Endothelial cell of umbilical vein (primary cell): ENCODE measurements around the gene RAC3. TPM values are rescaled to one million over a fixed set of nuclear protein-coding genes. Genes with fewer than 3 reads are reported as not detected.

Source experiments
- BruUV-seq: library from RNA; stranded (reverse); fragments of 400-500 nt; replicated peaks from 2 replicates; lab custom pipeline; 2021; lab: Mats Ljungman, UMichigan
- CTCF ChIA-PET: fragments of 300-600, 350-600 bp; sonication (Branson Sonifier 250); formaldehyde crosslinking; loops from one replicate; lab custom pipeline; 2021; ENCODE audit warnings: antibody characterized with exemption, inconsistent platforms; lab: Charles Lee
- POLR2A ChIA-PET: fragments of 300-600, 350-600 bp; sonication (Branson Sonifier 250); formaldehyde crosslinking; loops from one replicate; lab custom pipeline; 2021; ENCODE audit warnings: antibody characterized with exemption, inconsistent platforms; lab: Charles Lee
- DNase-seq: peaks from one replicate; pipeline ENCODE4 v3.0.0-alpha.2; 2011; ENCODE audit warnings: low read depth, low spot score
- FAIRE-seq: peaks from 2 replicates; lab custom pipeline; 2011; peaks lifted over from hg19 to GRCh38; lab: Jason Lieb, UNC
- H2AFZ ChIP-seq: 2 replicates; pipeline ENCODE4 v1.6.0; 2012; ENCODE audit warnings: low read depth, low read length, control low read depth, inconsistent platforms
- H3K27ac ChIP-seq: 2 replicates; pipeline ENCODE4 v1.5.1; 2011; ENCODE audit warnings: low read depth, mild to moderate bottlenecking, control low read depth, low read length, moderate library complexity; ENCODE audit not compliant: insufficient read depth
- H3K27me3 ChIP-seq, 2 experiments: 2 replicates each; pipeline versions ENCODE4 v1.6.0 to v1.6.1; 2011; ENCODE audit warnings: low read length in 2 of 2, mixed read lengths in 1 of 2; ENCODE audit not compliant: control insufficient read depth in 2 of 2, insufficient read depth in 2 of 2
- H3K36me3 ChIP-seq, 2 experiments: 2 replicates in 1 of 2; 3 replicates in 1 of 2; pipeline ENCODE4 v1.5.1; 2011; ENCODE audit warnings: low read length in 2 of 2, mild to moderate bottlenecking in 1 of 2, moderate library complexity in 1 of 2; ENCODE audit not compliant: control insufficient read depth in 2 of 2, insufficient read depth in 2 of 2; ENCODE audit errors: extremely low read depth in 1 of 2
- H3K4me1 ChIP-seq: 3 replicates; pipeline ENCODE4 v1.5.1; 2011; ENCODE audit warnings: mild to moderate bottlenecking, low read length; ENCODE audit not compliant: control insufficient read depth, insufficient read depth; ENCODE audit errors: extremely low read depth
- H3K4me2 ChIP-seq: 2 replicates; pipeline ENCODE4 v1.6.1; 2011; ENCODE audit warnings: low read length, control low read depth, mixed read lengths; ENCODE audit not compliant: insufficient read depth
- H3K4me3 ChIP-seq, 3 experiments: fragments of 200-600 bp in 1 of 3; sonication (generic), shearing (Covaris generic) in 1 of 3; replicated peaks in 1 of 3; 2 replicates each; pipeline ENCODE4 v1.5.1; 2011 to 2016; ENCODE audit warnings: control low read depth in 3 of 3, low read length in 3 of 3, mild to moderate bottlenecking in 2 of 3, inconsistent platforms in 1 of 3, low read depth in 1 of 3, moderate library complexity in 1 of 3; ENCODE audit not compliant: insufficient read depth in 1 of 3
- H3K79me2 ChIP-seq: 2 replicates; pipeline ENCODE4 v1.6.0; 2012; ENCODE audit warnings: low read length, inconsistent platforms; ENCODE audit not compliant: control insufficient read depth, insufficient read depth
- H3K9ac ChIP-seq: replicated peaks from 2 replicates; pipeline ENCODE3; 2011; ENCODE audit warnings: low read length, control low read depth; ENCODE audit not compliant: insufficient read depth; ENCODE audit errors: extremely low read depth
- H3K9me1 ChIP-seq: replicated peaks from 3 replicates; pipeline ENCODE4 v1.6.0; 2011; ENCODE audit warnings: mild to moderate bottlenecking, low read length; ENCODE audit not compliant: control insufficient read depth, insufficient read depth; ENCODE audit errors: extremely low read depth
- H3K9me3 ChIP-seq: replicated peaks from 2 replicates; pipeline ENCODE4 v1.5.1; 2012; ENCODE audit warnings: low read length, inconsistent platforms; ENCODE audit not compliant: control insufficient read depth, insufficient read depth
- H4K20me1 ChIP-seq: replicated peaks from 2 replicates; pipeline ENCODE3; 2011; ENCODE audit warnings: mild to moderate bottlenecking, low read length; ENCODE audit not compliant: control insufficient read depth, insufficient read depth; ENCODE audit errors: extremely low read depth
- GATA2 ChIP-seq: IDR thresholded peaks from 2 replicates; pipeline ENCODE4 v1.7.0; 2011; ENCODE audit warnings: low read depth, mild to moderate bottlenecking, moderate library complexity, mixed read lengths, low read length; ENCODE audit not compliant: insufficient read length, insufficient read depth
- JUN ChIP-seq: IDR thresholded peaks from 2 replicates; pipeline ENCODE4 v1.6.1; 2011; ENCODE audit warnings: borderline replicate concordance, low read depth; ENCODE audit not compliant: insufficient read length, insufficient read depth
- MAX ChIP-seq: IDR thresholded peaks from 2 replicates; pipeline ENCODE4 v1.6.1; 2011; ENCODE audit not compliant: insufficient read depth, insufficient read length
- MYC ChIP-seq: IDR thresholded peaks from one replicate; pipeline ENCODE4 v1.6.1; 2011; ENCODE audit warnings: mild to moderate bottlenecking, low read depth, low read length
- POLR2A ChIP-seq: IDR thresholded peaks from 2 replicates; pipeline ENCODE4 v1.6.1; 2012; ENCODE audit warnings: low read depth, mild to moderate bottlenecking, control low read depth, low read length
- POLR2AphosphoS5 ChIP-seq: IDR thresholded peaks from 2 replicates; pipeline ENCODE4 v1.6.1; 2012; ENCODE audit warnings: low read depth, mild to moderate bottlenecking, control low read depth, low read length, moderate library complexity; ENCODE audit not compliant: insufficient read depth
- dilution Hi-C: fragments of 300-500 bp; cut with MboI; formaldehyde crosslinking; loops from one replicate; pipeline ENCODE4 v1.15.0; 2019; ENCODE audit warnings: low sequenced_read_pairs; ENCODE audit not compliant: extremely low pct_ligation_motif_present
- intact Hi-C: fragments of 100-400 bp; cut with micrococcal nuclease; formaldehyde crosslinking; loops from one replicate; pipeline ENCODE4 v1.10.0; 2022
- polyA plus RNA-seq, 4 experiments: library from polyadenylated mRNA; depleted of rRNA in 3 of 4; stranded (reverse) in 3 of 4; unstranded in 1 of 4; fragments of >200 nt; gene quantifications; 2 replicates each; pipeline versions ENCODE4 v1.2.1 to v1.2.3, GENCODE V29; 2011 to 2012; ENCODE audit warnings: missing spikeins in 1 of 4
- total RNA-seq: library from RNA; stranded (reverse); gene quantifications from 2 replicates; pipeline ENCODE4 v1.2.3, GENCODE V29; 2021
- TF ChIP-seq, protein P1 (sequence below), 2 donors: IDR thresholded peaks; 1 replicate in 1 of 2; 2 replicates in 1 of 2; pipeline ENCODE4 v1.5.1; 2011; ENCODE audit warnings: low read length in 2 of 2, mild to moderate bottlenecking in 2 of 2, moderate library complexity in 2 of 2, control low read depth in 1 of 2, inconsistent platforms in 1 of 2, low read depth in 1 of 2; ENCODE audit not compliant: insufficient read depth in 1 of 2; ENCODE audit errors: extremely low read depth in 1 of 2

Gene RAC3
- total and polyA plus RNA-seq, 2 donors (not counting 3 experiments of a cell fraction or from before 2014, with no cell fraction given) = 34.1 to 56.0 TPM

DNA sequence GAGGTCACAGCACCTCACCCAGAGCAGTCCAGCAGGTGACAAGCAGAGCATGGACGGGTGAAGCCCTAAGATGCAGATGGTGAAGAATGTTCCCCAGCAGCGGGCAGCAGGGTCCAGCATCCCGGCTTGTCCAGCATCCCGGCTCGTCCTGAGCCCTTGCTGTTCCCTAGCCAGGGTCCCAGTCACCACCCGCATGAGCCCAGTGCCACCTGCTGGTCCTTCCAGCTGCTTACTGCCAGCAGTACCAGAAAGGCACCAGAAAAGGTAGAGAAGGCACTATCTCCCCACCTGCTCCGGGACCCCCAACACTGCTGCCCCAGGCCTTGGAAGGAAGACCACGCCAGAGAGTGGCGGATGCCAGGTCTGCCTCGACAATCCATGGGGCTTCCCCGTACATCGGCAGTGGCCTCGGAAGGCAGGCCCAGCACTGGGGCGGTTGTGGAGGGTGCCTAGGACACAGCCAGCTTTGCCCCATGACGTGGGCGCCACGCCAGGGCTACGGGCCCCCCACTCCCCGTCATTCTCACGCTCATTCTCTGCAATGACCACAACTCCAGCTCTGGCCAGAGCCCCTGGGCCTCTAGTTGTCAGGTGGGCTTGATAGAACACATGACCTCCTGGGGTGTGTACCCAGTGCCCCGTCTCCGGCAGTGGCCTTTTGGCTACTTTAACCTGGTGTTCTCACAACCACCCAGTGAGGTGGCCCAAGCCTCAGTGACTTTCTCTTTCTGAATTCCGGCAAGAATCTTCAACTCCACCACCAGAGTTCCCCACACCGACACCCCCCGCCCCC lies 10.2 kb upstream of the RAC3 start:
- Histone ChIP-seq H3K4me2 (peak overlapping the region; percentile 70), H4K20me1 (no peaks in the 10 kb centered on the region), H3K9ac (peak overlapping the region; percentile 20), H3K9me1 (no peaks in the 10 kb centered on the region), H3K4me3 (no peak overlapping the region), H3K27me3 (no peaks in the 10 kb centered on the region), H3K36me3 (no peaks in the 10 kb centered on the region), H3K79me2 (peaks cover 5% of the 10 kb centered on the region), H3K4me1 (peaks cover 12% of the 10 kb centered on the region), H3K27ac (no peak overlapping the region), H3K9me3 (no peaks in the 10 kb centered on the region), H2AFZ (no peak overlapping the region)
- ChIA-PET CTCF (interaction anchor here (0.6 to 9.1 kb wide), 19 partner anchors 9 to 199 kb away, joined by 3 to 345 read pairs (median 8); partner anchors contain the start of genes ARHGDIA, DCXR, NOTUM and RAC3), POLR2A (no interaction called here)
- peak; percentile 88 for FAIRE-seq
- dilution Hi-C loops = no loop called here
- intact Hi-C loops = loop anchor here (5.0 to 10.0 kb wide), 2 partner anchors 44 to 193 kb away; partner anchors contain the start of genes ASPSCR1 and CCDC57
- DNase-seq = peak; percentile 61
- BruUV-seq = no TSS peak
- no peak for TF ChIP-seq JUN
- TF ChIP-seq, protein P1, sequence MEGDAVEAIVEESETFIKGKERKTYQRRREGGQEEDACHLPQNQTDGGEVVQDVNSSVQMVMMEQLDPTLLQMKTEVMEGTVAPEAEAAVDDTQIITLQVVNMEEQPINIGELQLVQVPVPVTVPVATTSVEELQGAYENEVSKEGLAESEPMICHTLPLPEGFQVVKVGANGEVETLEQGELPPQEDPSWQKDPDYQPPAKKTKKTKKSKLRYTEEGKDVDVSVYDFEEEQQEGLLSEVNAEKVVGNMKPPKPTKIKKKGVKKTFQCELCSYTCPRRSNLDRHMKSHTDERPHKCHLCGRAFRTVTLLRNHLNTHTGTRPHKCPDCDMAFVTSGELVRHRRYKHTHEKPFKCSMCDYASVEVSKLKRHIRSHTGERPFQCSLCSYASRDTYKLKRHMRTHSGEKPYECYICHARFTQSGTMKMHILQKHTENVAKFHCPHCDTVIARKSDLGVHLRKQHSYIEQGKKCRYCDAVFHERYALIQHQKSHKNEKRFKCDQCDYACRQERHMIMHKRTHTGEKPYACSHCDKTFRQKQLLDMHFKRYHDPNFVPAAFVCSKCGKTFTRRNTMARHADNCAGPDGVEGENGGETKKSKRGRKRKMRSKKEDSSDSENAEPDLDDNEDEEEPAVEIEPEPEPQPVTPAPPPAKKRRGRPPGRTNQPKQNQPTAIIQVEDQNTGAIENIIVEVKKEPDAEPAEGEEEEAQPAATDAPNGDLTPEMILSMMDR (IDR thresholded peaks at IDR 0.05; ENCODE audit: extremely low read depth in 1 of 2, insufficient read depth in 1 of 2, low read depth in 1 of 2, low read length in 2 of 2) = peak; percentile 59 to 77
- TF ChIP-seq MYC = no peak
- no peak for TF ChIP-seq POLR2AphosphoS5
- no peak for TF ChIP-seq MAX
- TF ChIP-seq GATA2 = no peak
- no peak for TF ChIP-seq POLR2A
